HEK293 (cell line): ENCODE measurements around the gene KCNIP4.

ENCODE experiments used
- CTCF ChIA-PET: fragments of 350-600 bp; formaldehyde crosslinking; extraction: SDS; loops from one replicate; lab custom pipeline; 2021; ENCODE audit warnings: antibody characterized with exemption; lab: Yijun Ruan, JAX
- POLR2A ChIA-PET: fragments of 300-600 bp; formaldehyde crosslinking; extraction: SDS; loops from one replicate; lab custom pipeline; 2020; ENCODE audit warnings: antibody characterized with exemption, inconsistent platforms; lab: Yijun Ruan, JAX
- H3K27ac ChIP-seq: fragments of 200-500 bp; sonication (Bioruptor generic); 2 replicates; pipeline ENCODE4 v1.5.1; 2014; ENCODE audit warnings: low read depth, low read length, control low read depth, inconsistent platforms; ENCODE audit errors: extremely low read depth
- H3K36me3 ChIP-seq, 2 experiments: fragments of 200-500 bp in 1 of 2; sonication (Bioruptor generic) in 1 of 2; 1 replicate in 1 of 2; 2 replicates in 1 of 2; pipeline ENCODE4 v1.5.1; 2014 to 2017; ENCODE audit warnings: inconsistent platforms in 2 of 2, low read length in 2 of 2; ENCODE audit not compliant: control insufficient read depth in 2 of 2, insufficient read depth in 1 of 2
- H3K4me1 ChIP-seq: fragments of 200-500 bp; sonication (Bioruptor generic); 2 replicates; pipeline ENCODE4 v1.5.1; 2014; ENCODE audit warnings: mild to moderate bottlenecking, low read length, inconsistent platforms; ENCODE audit not compliant: control insufficient read depth, insufficient read depth
- H3K4me3 ChIP-seq: 2 replicates; pipeline ENCODE4 v1.5.1; 2011; ENCODE audit warnings: low read depth, mild to moderate bottlenecking, control low read depth, low read length, moderate library complexity
- H3K9me3 ChIP-seq: fragments of 200-500 bp; sonication (Bioruptor generic); 2 replicates; pipeline ENCODE4 v1.5.1; 2014; ENCODE audit warnings: low read depth, low read length, inconsistent platforms; ENCODE audit not compliant: control insufficient read depth, insufficient read depth
- ATF2 ChIP-seq: fragments of 450-650 bp; formaldehyde crosslinking; IDR thresholded peaks from 2 replicates; pipeline ENCODE4 v1.5.1; 2016; ENCODE audit warnings: missing biosample characterization, missing genetic modification characterization, low read depth
- BCL6B ChIP-seq: fragments of 450-650 bp; formaldehyde crosslinking; IDR thresholded peaks from 2 replicates; pipeline ENCODE4 v1.5.1; 2017; ENCODE audit warnings: missing biosample characterization, missing genetic modification characterization
- PBX3 ChIP-seq: sonication (generic); formaldehyde crosslinking; IDR thresholded peaks from 2 replicates; pipeline ENCODE4 v1.8.1; 2022; ENCODE audit warnings: mild to moderate bottlenecking, moderate library complexity, missing genetic modification reagents
- PRDM4 ChIP-seq: fragments of 450-650 bp; formaldehyde crosslinking; IDR thresholded peaks from 2 replicates; pipeline ENCODE4 v1.5.1; 2017; ENCODE audit warnings: missing biosample characterization, missing genetic modification characterization
- PRDM6 ChIP-seq: fragments of 450-650 bp; formaldehyde crosslinking; IDR thresholded peaks from 2 replicates; pipeline ENCODE4 v1.5.1; 2017; ENCODE audit warnings: missing biosample characterization, missing genetic modification characterization
- REPIN1 ChIP-seq: fragments of 450-650 bp; formaldehyde crosslinking; IDR thresholded peaks from 2 replicates; pipeline ENCODE4 v1.5.1; 2017; ENCODE audit warnings: missing biosample characterization, missing genetic modification characterization, low read depth
- SALL2 ChIP-seq: fragments of 450-650 bp; formaldehyde crosslinking; IDR thresholded peaks from 2 replicates; pipeline ENCODE4 v1.5.0; 2017; ENCODE audit warnings: missing biosample characterization, mild to moderate bottlenecking, missing genetic modification characterization, borderline replicate concordance
- SCRT1 ChIP-seq: fragments of 450-650 bp; formaldehyde crosslinking; IDR thresholded peaks from 2 replicates; pipeline ENCODE4 v1.5.1; 2016; ENCODE audit warnings: missing biosample characterization, missing genetic modification characterization, borderline replicate concordance
- SCRT2 ChIP-seq: fragments of 450-650 bp; formaldehyde crosslinking; IDR thresholded peaks from 2 replicates; pipeline ENCODE4 v1.5.1; 2016; ENCODE audit warnings: missing biosample characterization, missing genetic modification characterization
- TCF7L2 ChIP-seq: IDR thresholded peaks from 2 replicates; pipeline ENCODE4 v1.6.1; 2011; ENCODE audit warnings: low read depth, mild to moderate bottlenecking, inconsistent platforms, low read length, moderate library complexity, borderline replicate concordance
- TRIM28 ChIP-seq: IDR thresholded peaks from 2 replicates; pipeline ENCODE4 v1.6.1; 2011; ENCODE audit warnings: low read length, control low read depth, borderline replicate concordance
- ZBTB6 ChIP-seq: fragments of 450-650 bp; formaldehyde crosslinking; IDR thresholded peaks from 2 replicates; pipeline ENCODE4 v1.5.1; 2017; ENCODE audit warnings: missing biosample characterization, missing genetic modification characterization
- ZFP69B ChIP-seq: fragments of 450-650 bp; formaldehyde crosslinking; IDR thresholded peaks from 2 replicates; pipeline ENCODE4 v1.5.1; 2016; ENCODE audit warnings: missing biosample characterization, missing genetic modification characterization
- ZNF18 ChIP-seq: fragments of 450-650 bp; formaldehyde crosslinking; IDR thresholded peaks from 2 replicates; pipeline ENCODE4 v1.5.1; 2016; ENCODE audit warnings: missing biosample characterization, missing genetic modification characterization
- ZNF335 ChIP-seq: fragments of 450-650 bp; formaldehyde crosslinking; conservative IDR thresholded peaks from 2 replicates; pipeline ENCODE4 v1.5.1; 2016; ENCODE audit warnings: missing biosample characterization, missing genetic modification characterization
- ZNF350 ChIP-seq: fragments of 450-650 bp; formaldehyde crosslinking; IDR thresholded peaks from 2 replicates; pipeline ENCODE4 v1.5.0; 2017; ENCODE audit warnings: missing biosample characterization, mild to moderate bottlenecking, missing genetic modification characterization
- ZNF362 ChIP-seq: fragments of 450-650 bp; formaldehyde crosslinking; IDR thresholded peaks from 2 replicates; pipeline ENCODE4 v1.5.1; 2016; ENCODE audit warnings: missing biosample characterization, missing genetic modification characterization
- ZNF391 ChIP-seq: fragments of 450-650 bp; formaldehyde crosslinking; IDR thresholded peaks from 2 replicates; pipeline ENCODE4 v1.5.1; 2016; ENCODE audit warnings: low read depth, missing biosample characterization, missing genetic modification characterization, borderline replicate concordance
- ZNF426 ChIP-seq: fragments of 450-650 bp; formaldehyde crosslinking; IDR thresholded peaks from 2 replicates; pipeline ENCODE4 v1.5.1; 2017; ENCODE audit warnings: missing biosample characterization, missing genetic modification characterization, mild to moderate bottlenecking, inconsistent platforms, moderate library complexity
- ZNF600 ChIP-seq: fragments of 450-650 bp; formaldehyde crosslinking; IDR thresholded peaks from 2 replicates; pipeline ENCODE4 v1.5.1; 2016; ENCODE audit warnings: missing biosample characterization, missing genetic modification characterization
- ZSCAN18 ChIP-seq: fragments of 450-650 bp; formaldehyde crosslinking; IDR thresholded peaks from 2 replicates; pipeline ENCODE4 v1.5.1; 2016; ENCODE audit warnings: missing biosample characterization, missing genetic modification characterization

The KCNIP4 gene

GRCh38 chr4:20683766-20684165 lies 1264.8 kb downstream of the KCNIP4 start:
- no peaks in the 10 kb centered on the region for H3K9me3 ChIP-seq
- CTCF ChIA-PET, result interaction anchor here (0.7 to 1.6 kb wide), 3 partner anchors 12 to 341 kb away, joined by 3 to 5 read pairs (median 5); no protein-coding TSS in a partner anchor
- no peak for TF ChIP-seq PBX3
- TF ChIP-seq PRDM4, result no peak
- TF ChIP-seq SALL2 (tag by site-specific recombination), result no peak
- no peak for TF ChIP-seq ZNF391 (tag by site-specific recombination)
- no peak for TF ChIP-seq BCL6B (tag by site-specific recombination)
- TF ChIP-seq ZNF426, result no peak
- no peak for TF ChIP-seq ZNF18 (tag by site-specific recombination)
- TF ChIP-seq SCRT2, result no peak
- TF ChIP-seq TCF7L2, result no peak
- POLR2A ChIA-PET, result no interaction called here
- no peaks in the 10 kb centered on the region for H3K4me1 ChIP-seq
- H3K4me3 ChIP-seq, result no peak overlapping the region
- H3K27ac ChIP-seq, result no peak overlapping the region
- H3K36me3 ChIP-seq, result no peaks in the 10 kb centered on the region

- ChIA-PET POLR2A (no interaction called here), CTCF (interaction anchor here (0.7 kb wide), 1 partner anchor 796 kb away, joined by 6 read pairs; no protein-coding TSS in a partner anchor)
- no peaks in the 10 kb centered on the region for H3K9me3 ChIP-seq
- TF ChIP-seq ZFP69B (no peak), REPIN1 (tag by site-specific recombination) (no peak), SCRT1 (no peak), ZNF350 (no peak), ZBTB6 (no peak), ZNF362 (tag by site-specific recombination) (no peak), PRDM6 (no peak), ATF2 (tag by site-specific recombination) (no peak), ZSCAN18 (no peak), ZNF600 (no peak), TRIM28 (no peak), ZNF335 (tag by site-specific recombination) (no peak)
Observed at GRCh38 chr4:20682853-20683252, 1265.7 kb downstream of the KCNIP4 start.

More at GRCh38 chr4:20682853-20683252, 1265.7 kb downstream of the KCNIP4 start:
- Histone ChIP-seq H3K27ac (no peak overlapping the region), H3K4me1 (no peaks in the 10 kb centered on the region), H3K36me3 (no peaks in the 10 kb centered on the region), H3K4me3 (no peak overlapping the region)
